K562 (cell line): ENCODE data around the gene SYNE2. TPM values are rescaled to one million over a fixed set of nuclear protein-coding genes. Genes with fewer than 3 reads are reported as not detected.

ENCODE experiments used
- ATF7 ChIP-seq: fragments of 450-650 bp; IDR thresholded peaks from 2 replicates; pipeline ENCODE4 v1.7.1; 2014; ENCODE audit warnings: mild to moderate bottlenecking, moderate library complexity
- BRD4 ChIP-seq: fragments of 200-600 bp; sonication (generic); IDR thresholded peaks from 2 replicates; pipeline ENCODE4 v1.6.1; 2017; ENCODE audit warnings: inconsistent platforms
- CHD7 ChIP-seq: fragments of 200-600 bp; sonication (generic); IDR thresholded peaks from one replicate; pipeline ENCODE4 v1.6.1; 2012; ENCODE audit warnings: mild to moderate bottlenecking, low read depth, low read length, inconsistent platforms
- polyA plus RNA-seq, 8 experiments: library from polyadenylated mRNA; depleted of rRNA in 4 of 8; stranded (reverse) in 5 of 8; unstranded in 3 of 8; fragments of >200 nt; fragmentation: Nextera tagmentation in 2 of 8; fragmentation: Illumina TruSeq in 1 of 8; extraction: Ambion mirVana in 2 of 8; extraction: Trizol in 1 of 8; gene quantifications; 2 replicates each; pipeline versions ENCODE4 v1.2.1 to v1.2.3, GENCODE V29; 2011 to 2014; ENCODE audit warnings: inconsistent platforms in 1 of 8, missing spikeins in 1 of 8
- total RNA-seq, 7 experiments: library from RNA; depleted of rRNA in 6 of 7; stranded (reverse); fragments of >200 nt in 6 of 7; fragmentation: Illumina TruSeq in 2 of 7; extraction: Trizol in 2 of 7; gene quantifications; 2 replicates each; pipeline versions ENCODE4 v1.2.1 to v1.2.3, GENCODE V29; 2011 to 2021; ENCODE audit warnings: low replicate concordance in 1 of 7

The SYNE2 gene
- total and polyA plus RNA-seq, 9 of the 15 experiments (the other 6 are each of a cell fraction or from before 2014, with no cell fraction given) = 0.06 to 0.53 (median 0.11) TPM

GRCh38 chr14:64244279-64244678, 391.5 kb downstream of the SYNE2 start (continued):
- TF ChIP-seq CHD7 = no peak
- TF ChIP-seq ATF7 = no peak
- TF ChIP-seq BRD4 = no peak
